IPS-15b (cell line): ENCODE results near the gene USP25.
A peak's percentile ranks its signal among the peaks of the same experiment; 100 is the strongest.
"Not testable (repeated sequence)": the region's sequence is repeated elsewhere in the genome, so short reads cannot be mapped to it uniquely, and the experiment has no call there.

Experiments used
- H3K27me3 ChIP-seq: one replicate; pipeline ENCODE4 v1.6.1; 2013; ENCODE audit warnings: low read length; ENCODE audit not compliant: control insufficient read depth, insufficient read depth
- H3K36me3 ChIP-seq: one replicate; pipeline ENCODE4 v1.6.1; 2013; ENCODE audit warnings: low read length; ENCODE audit not compliant: control insufficient read depth, insufficient read depth
- H3K4me1 ChIP-seq: one replicate; pipeline ENCODE4 v1.6.1; 2013; ENCODE audit warnings: mild to moderate bottlenecking, low read length; ENCODE audit not compliant: control insufficient read depth, insufficient read depth
- H3K4me3 ChIP-seq: one replicate; pipeline ENCODE4 v1.5.1; 2013; ENCODE audit warnings: low read depth, low read length
- H3K9ac ChIP-seq: one replicate; pipeline ENCODE4 v1.6.1; 2013; ENCODE audit warnings: low read depth, mild to moderate bottlenecking, low read length
- H3K9me3 ChIP-seq: one replicate; pipeline ENCODE4 v1.6.1; 2013; ENCODE audit warnings: mild to moderate bottlenecking, low read length; ENCODE audit not compliant: control insufficient read depth, insufficient read depth

The USP25 gene

GRCh38 chr21:15735931-15736330 lies 6.1 kb downstream of the USP25 start:
- H3K4me1 ChIP-seq: peaks cover 27% of the 10 kb centered on the region
- not testable (repeated sequence) for H3K9ac ChIP-seq, H3K27me3 ChIP-seq, H3K4me3 ChIP-seq, H3K36me3 ChIP-seq, H3K9me3 ChIP-seq

DNA sequence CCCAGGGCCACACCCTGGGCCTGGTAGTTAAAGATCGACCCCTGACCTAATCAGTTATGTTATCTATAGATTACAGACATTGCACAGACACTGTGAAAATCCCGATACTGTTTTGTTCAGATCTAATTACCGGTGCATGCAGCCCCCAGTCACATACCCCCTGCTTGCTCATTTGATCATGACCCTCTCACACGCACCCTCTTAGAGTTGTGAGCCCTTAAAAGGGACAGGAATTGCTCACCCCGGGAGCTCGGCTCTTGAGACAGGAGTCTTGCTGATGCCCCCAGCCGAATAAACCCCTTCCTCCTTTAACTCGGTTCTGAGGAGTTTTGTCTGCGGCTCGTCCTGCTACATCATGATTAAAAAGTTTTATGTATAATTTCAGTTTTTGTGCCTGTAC lies 9.0 kb downstream of the USP25 start:
- peaks cover 40% of the 10 kb centered on the region for H3K4me1 ChIP-seq
- peak overlapping the region; percentile 23 for H3K4me3 ChIP-seq
- not testable (repeated sequence) for H3K27me3 ChIP-seq, H3K9ac ChIP-seq, H3K9me3 ChIP-seq, H3K36me3 ChIP-seq

DNA sequence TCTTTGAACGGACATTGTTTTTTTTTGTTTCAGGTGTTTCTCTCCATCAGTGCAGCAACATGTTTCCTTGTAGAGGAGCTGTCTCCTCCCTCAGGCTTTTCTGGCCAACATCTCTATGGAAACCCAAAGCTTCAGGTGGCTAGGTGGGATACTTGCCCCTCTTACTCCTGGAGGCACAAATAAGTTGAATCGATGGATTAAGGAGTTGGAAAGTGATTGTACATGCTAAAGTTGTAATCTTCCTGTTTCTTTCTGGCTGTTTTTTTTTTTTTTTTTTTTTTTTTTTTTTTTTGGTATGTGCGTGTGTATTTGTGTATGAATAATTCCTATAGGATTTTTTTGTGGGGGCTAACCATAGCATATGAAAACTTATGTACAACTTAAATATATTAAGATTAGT lies 10.6 kb downstream of the USP25 start:
- H3K27me3 ChIP-seq: no peaks in the 10 kb centered on the region
- H3K9me3 ChIP-seq: no peaks in the 10 kb centered on the region
- H3K4me3 ChIP-seq: no peak overlapping the region
- H3K9ac ChIP-seq: no peak overlapping the region
- H3K36me3 ChIP-seq: no peaks in the 10 kb centered on the region
- peaks cover 35% of the 10 kb centered on the region for H3K4me1 ChIP-seq

GRCh38 chr21:15741510-15741909 lies 11.7 kb downstream of the USP25 start:
- no peak overlapping the region for H3K4me3 ChIP-seq
- no peaks in the 10 kb centered on the region for H3K9me3 ChIP-seq
- H3K36me3 ChIP-seq: no peaks in the 10 kb centered on the region
- peaks cover 34% of the 10 kb centered on the region for H3K4me1 ChIP-seq
- H3K27me3 ChIP-seq: no peaks in the 10 kb centered on the region
- no peak overlapping the region for H3K9ac ChIP-seq

GRCh38 chr21:15742052-15742670 lies 12.4 kb downstream of the USP25 start:
- Histone ChIP-seq H3K4me3 (no peak overlapping the region), H3K27me3 (no peaks in the 10 kb centered on the region), H3K9ac (no peak overlapping the region), H3K4me1 (peaks cover 34% of the 10 kb centered on the region), H3K9me3 (no peaks in the 10 kb centered on the region), H3K36me3 (no peaks in the 10 kb centered on the region)

DNA sequence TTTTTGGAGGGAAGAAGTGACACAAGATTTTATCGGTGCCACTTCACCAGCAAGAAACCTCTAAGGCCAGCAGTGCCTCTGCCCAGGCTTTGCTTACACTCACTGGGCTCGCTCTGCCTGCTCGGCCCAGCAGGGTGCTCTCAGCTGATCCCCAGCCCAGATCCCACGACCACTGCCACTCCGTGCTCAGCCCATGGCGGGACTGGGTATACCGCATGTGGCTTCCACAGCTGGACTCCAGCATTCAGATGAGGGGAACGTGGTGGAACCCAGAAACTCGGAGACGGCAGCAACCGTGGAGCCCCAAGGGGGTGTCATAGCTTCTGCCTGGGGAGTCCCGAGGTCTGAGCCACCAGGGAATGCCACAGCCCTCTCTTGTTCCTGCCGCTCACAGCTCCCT lies 12.9 kb downstream of the USP25 start:
- peaks cover 34% of the 10 kb centered on the region for H3K4me1 ChIP-seq
- no peak overlapping the region for H3K4me3 ChIP-seq
- H3K9me3 ChIP-seq: no peaks in the 10 kb centered on the region
- H3K27me3 ChIP-seq: no peaks in the 10 kb centered on the region
- no peaks in the 10 kb centered on the region for H3K36me3 ChIP-seq
- H3K9ac ChIP-seq: no peak overlapping the region

- H3K27me3 ChIP-seq: no peaks in the 10 kb centered on the region
- no peak overlapping the region for H3K9ac ChIP-seq
- H3K36me3 ChIP-seq: no peaks in the 10 kb centered on the region
- peaks cover 26% of the 10 kb centered on the region for H3K4me1 ChIP-seq
- H3K9me3 ChIP-seq: no peaks in the 10 kb centered on the region
- no peak overlapping the region for H3K4me3 ChIP-seq
Observed at GRCh38 chr21:15743593-15743992, 13.8 kb downstream of the USP25 start.

DNA sequence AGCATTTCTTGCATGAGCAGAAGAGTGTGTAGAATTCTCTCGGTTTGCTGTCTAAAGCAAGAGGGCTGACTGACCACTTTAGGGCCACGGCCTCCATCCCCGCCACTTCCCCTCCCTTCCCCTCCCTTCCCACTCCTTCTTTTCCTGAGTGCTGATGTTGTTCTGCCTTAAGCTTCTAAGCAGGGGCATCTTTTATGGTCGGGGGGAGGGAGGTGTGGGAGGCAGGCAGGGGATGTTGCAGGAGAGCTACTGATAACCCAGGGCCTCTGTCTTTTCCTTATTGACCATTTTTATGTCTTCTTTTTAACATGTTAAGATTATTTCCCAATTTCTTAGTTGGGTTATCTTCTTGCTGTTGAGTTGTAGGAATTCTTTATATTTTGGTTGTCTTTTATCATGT lies 15.1 kb downstream of the USP25 start:
- Histone ChIP-seq H3K4me3 (no peak overlapping the region), H3K9ac (no peak overlapping the region), H3K27me3 (no peaks in the 10 kb centered on the region), H3K36me3 (no peaks in the 10 kb centered on the region), H3K4me1 (peaks cover 19% of the 10 kb centered on the region), H3K9me3 (no peaks in the 10 kb centered on the region)

- H3K27me3 ChIP-seq: no peaks in the 10 kb centered on the region
- H3K9me3 ChIP-seq: no peaks in the 10 kb centered on the region
- no peaks in the 10 kb centered on the region for H3K36me3 ChIP-seq
- no peak overlapping the region for H3K9ac ChIP-seq
- H3K4me3 ChIP-seq: no peak overlapping the region
- H3K4me1 ChIP-seq: peaks cover 9% of the 10 kb centered on the region
Observed at GRCh38 chr21:15748586-15748985, 18.8 kb downstream of the USP25 start.

GRCh38 chr21:15749082-15749860 lies 19.5 kb downstream of the USP25 start:
- Histone ChIP-seq H3K9ac (no peak overlapping the region), H3K36me3 (no peaks in the 10 kb centered on the region), H3K4me3 (no peak overlapping the region), H3K27me3 (no peaks in the 10 kb centered on the region), H3K4me1 (peaks cover 15% of the 10 kb centered on the region), H3K9me3 (no peaks in the 10 kb centered on the region)

DNA sequence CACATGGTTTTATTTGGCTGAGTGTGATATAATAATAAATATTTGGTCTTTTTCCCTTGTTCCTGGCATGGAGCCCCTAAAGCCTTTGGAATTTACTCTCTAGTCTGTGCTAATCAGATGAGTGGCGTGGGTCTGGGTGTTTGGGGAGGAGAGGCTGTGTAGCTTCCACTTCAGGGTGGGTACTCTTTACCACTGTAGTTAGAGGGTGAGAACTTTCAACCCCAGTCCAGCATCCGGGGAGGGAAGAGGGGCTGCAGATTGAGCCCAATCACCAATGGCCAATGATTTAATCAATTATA lies 20.0 kb downstream of the USP25 start:
- Histone ChIP-seq H3K27me3 (no peaks in the 10 kb centered on the region), H3K4me3 (no peak overlapping the region), H3K9ac (no peak overlapping the region), H3K36me3 (no peaks in the 10 kb centered on the region), H3K9me3 (no peaks in the 10 kb centered on the region), H3K4me1 (peaks cover 21% of the 10 kb centered on the region)

GRCh38 chr21:15751037-15751436 lies 21.3 kb downstream of the USP25 start:
- Histone ChIP-seq H3K9me3 (no peaks in the 10 kb centered on the region), H3K27me3 (no peaks in the 10 kb centered on the region), H3K4me1 (peaks cover 26% of the 10 kb centered on the region), H3K4me3 (no peak overlapping the region), H3K9ac (no peak overlapping the region), H3K36me3 (no peaks in the 10 kb centered on the region)
